ENCODE measurements around the gene UBE2E2.

Gene UBE2E2

DNA sequence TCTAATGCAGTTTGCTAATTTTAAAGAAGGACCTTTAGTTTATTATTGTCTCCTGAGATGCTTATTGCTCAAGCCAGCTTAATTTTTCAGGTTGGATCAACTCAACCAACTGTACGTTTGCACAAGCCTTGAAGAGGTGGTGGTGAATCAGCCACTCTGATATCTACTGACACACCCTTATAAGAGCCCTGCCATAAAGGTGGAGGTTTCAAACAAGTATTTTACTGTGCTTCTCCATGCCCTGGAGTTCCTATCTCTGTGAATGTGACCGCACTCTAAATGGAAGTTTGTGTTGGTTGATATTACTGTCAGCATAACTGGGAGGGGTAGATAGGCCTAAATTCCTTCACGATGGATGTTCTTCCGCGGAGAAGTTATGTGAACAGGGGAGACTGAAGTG is 305.3 kb downstream of the UBE2E2 start:
- TF ChIP-seq SNAI2 (CRISPR knock-in tag; IDR thresholded peaks at IDR 0.05) (no peak), CREB5 (CRISPR knock-in tag; IDR thresholded peaks at IDR 0.05; ENCODE audit: low read depth) (no peak), ESRRG (CRISPR knock-in tag; IDR thresholded peaks at IDR 0.05) (no peak), ZC3H10 (CRISPR knock-in tag; IDR thresholded peaks at IDR 0.05) (no peak), OSR1 (CRISPR knock-in tag; IDR thresholded peaks at IDR 0.05) (no peak), TOX (CRISPR knock-in tag; IDR thresholded peaks at IDR 0.05; ENCODE audit: borderline replicate concordance) (no peak), BACH2 (CRISPR knock-in tag; IDR thresholded peaks at IDR 0.05; ENCODE audit: borderline replicate concordance) (no peak), ZNF565 (CRISPR knock-in tag; conservative IDR thresholded peaks at IDR 0.05; ENCODE audit: low read depth) (no peak), CSDC2 (CRISPR knock-in tag; IDR thresholded peaks at IDR 0.05) (no peak), TCF4 (CRISPR knock-in tag; IDR thresholded peaks at IDR 0.05; ENCODE audit: borderline replicate concordance) (no peak), ZFP30 (CRISPR knock-in tag; IDR thresholded peaks at IDR 0.05) (no peak), ZNF8 (CRISPR knock-in tag; IDR thresholded peaks at IDR 0.05) (no peak), ZNF70 (CRISPR knock-in tag; IDR thresholded peaks at IDR 0.05) (no peak)
- TF ChIP-seq, protein P1, sequence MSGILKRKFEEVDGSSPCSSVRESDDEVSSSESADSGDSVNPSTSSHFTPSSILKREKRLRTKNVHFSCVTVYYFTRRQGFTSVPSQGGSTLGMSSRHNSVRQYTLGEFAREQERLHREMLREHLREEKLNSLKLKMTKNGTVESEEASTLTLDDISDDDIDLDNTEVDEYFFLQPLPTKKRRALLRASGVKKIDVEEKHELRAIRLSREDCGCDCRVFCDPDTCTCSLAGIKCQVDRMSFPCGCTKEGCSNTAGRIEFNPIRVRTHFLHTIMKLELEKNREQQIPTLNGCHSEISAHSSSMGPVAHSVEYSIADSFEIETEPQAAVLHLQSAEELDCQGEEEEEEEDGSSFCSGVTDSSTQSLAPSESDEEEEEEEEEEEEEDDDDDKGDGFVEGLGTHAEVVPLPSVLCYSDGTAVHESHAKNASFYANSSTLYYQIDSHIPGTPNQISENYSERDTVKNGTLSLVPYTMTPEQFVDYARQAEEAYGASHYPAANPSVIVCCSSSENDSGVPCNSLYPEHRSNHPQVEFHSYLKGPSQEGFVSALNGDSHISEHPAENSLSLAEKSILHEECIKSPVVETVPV (CRISPR knock-in tag; IDR thresholded peaks at IDR 0.05): no peak
- TF ChIP-seq, protein P2, sequence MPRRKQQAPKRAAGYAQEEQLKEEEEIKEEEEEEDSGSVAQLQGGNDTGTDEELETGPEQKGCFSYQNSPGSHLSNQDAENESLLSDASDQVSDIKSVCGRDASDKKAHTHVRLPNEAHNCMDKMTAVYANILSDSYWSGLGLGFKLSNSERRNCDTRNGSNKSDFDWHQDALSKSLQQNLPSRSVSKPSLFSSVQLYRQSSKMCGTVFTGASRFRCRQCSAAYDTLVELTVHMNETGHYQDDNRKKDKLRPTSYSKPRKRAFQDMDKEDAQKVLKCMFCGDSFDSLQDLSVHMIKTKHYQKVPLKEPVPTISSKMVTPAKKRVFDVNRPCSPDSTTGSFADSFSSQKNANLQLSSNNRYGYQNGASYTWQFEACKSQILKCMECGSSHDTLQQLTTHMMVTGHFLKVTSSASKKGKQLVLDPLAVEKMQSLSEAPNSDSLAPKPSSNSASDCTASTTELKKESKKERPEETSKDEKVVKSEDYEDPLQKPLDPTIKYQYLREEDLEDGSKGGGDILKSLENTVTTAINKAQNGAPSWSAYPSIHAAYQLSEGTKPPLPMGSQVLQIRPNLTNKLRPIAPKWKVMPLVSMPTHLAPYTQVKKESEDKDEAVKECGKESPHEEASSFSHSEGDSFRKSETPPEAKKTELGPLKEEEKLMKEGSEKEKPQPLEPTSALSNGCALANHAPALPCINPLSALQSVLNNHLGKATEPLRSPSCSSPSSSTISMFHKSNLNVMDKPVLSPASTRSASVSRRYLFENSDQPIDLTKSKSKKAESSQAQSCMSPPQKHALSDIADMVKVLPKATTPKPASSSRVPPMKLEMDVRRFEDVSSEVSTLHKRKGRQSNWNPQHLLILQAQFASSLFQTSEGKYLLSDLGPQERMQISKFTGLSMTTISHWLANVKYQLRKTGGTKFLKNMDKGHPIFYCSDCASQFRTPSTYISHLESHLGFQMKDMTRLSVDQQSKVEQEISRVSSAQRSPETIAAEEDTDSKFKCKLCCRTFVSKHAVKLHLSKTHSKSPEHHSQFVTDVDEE (CRISPR knock-in tag; IDR thresholded peaks at IDR 0.05): no peak
- TF ChIP-seq, protein P3, sequence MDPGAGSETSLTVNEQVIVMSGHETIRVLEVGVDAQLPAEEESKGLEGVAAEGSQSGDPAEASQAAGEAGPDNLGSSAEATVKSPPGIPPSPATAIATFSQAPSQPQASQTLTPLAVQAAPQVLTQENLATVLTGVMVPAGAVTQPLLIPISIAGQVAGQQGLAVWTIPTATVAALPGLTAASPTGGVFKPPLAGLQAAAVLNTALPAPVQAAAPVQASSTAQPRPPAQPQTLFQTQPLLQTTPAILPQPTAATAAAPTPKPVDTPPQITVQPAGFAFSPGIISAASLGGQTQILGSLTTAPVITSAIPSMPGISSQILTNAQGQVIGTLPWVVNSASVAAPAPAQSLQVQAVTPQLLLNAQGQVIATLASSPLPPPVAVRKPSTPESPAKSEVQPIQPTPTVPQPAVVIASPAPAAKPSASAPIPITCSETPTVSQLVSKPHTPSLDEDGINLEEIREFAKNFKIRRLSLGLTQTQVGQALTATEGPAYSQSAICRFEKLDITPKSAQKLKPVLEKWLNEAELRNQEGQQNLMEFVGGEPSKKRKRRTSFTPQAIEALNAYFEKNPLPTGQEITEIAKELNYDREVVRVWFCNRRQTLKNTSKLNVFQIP (CRISPR knock-in tag; IDR thresholded peaks at IDR 0.05; ENCODE audit: borderline replicate concordance, low read depth): no peak
- ATAC-seq: no peak

GRCh38 chr3:23518441-23518840 is 315.3 kb downstream of the UBE2E2 start:
- no peak for ATAC-seq
- TF ChIP-seq RARB (CRISPR knock-in tag; IDR thresholded peaks at IDR 0.05): no peak
- TF ChIP-seq GLIS3 (CRISPR knock-in tag; IDR thresholded peaks at IDR 0.05): no peak
- no peak for TF ChIP-seq PPARA (CRISPR knock-in tag; IDR thresholded peaks at IDR 0.05; ENCODE audit: borderline replicate concordance)
- TF ChIP-seq, protein P4, sequence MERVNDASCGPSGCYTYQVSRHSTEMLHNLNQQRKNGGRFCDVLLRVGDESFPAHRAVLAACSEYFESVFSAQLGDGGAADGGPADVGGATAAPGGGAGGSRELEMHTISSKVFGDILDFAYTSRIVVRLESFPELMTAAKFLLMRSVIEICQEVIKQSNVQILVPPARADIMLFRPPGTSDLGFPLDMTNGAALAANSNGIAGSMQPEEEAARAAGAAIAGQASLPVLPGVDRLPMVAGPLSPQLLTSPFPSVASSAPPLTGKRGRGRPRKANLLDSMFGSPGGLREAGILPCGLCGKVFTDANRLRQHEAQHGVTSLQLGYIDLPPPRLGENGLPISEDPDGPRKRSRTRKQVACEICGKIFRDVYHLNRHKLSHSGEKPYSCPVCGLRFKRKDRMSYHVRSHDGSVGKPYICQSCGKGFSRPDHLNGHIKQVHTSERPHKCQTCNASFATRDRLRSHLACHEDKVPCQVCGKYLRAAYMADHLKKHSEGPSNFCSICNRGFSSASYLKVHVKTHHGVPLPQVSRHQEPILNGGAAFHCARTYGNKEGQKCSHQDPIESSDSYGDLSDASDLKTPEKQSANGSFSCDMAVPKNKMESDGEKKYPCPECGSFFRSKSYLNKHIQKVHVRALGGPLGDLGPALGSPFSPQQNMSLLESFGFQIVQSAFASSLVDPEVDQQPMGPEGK (CRISPR knock-in tag; IDR thresholded peaks at IDR 0.05; ENCODE audit: borderline replicate concordance): no peak
- TF ChIP-seq SNAI2 (CRISPR knock-in tag; IDR thresholded peaks at IDR 0.05): no peak
- TF ChIP-seq TOX (CRISPR knock-in tag; IDR thresholded peaks at IDR 0.05; ENCODE audit: borderline replicate concordance): no peak
- TF ChIP-seq ESRRG (CRISPR knock-in tag; IDR thresholded peaks at IDR 0.05): no peak
- TF ChIP-seq, protein P1 (CRISPR knock-in tag; IDR thresholded peaks at IDR 0.05): no peak
- TF ChIP-seq ZNF565 (CRISPR knock-in tag; conservative IDR thresholded peaks at IDR 0.05; ENCODE audit: low read depth): no peak
